Measurements from ENCODE around the gene TXNRD3. TPM values are rescaled to one million over a fixed set of nuclear protein-coding genes. Genes with fewer than 3 reads are reported as not detected.
"Not testable (repeated sequence)": the region's sequence is repeated elsewhere in the genome, so short reads cannot be mapped to it uniquely, and the experiment has no call there.

TXNRD3 gene
- total RNA-seq, 1 donor from 2014 or later: 5.0 TPM

DNA sequence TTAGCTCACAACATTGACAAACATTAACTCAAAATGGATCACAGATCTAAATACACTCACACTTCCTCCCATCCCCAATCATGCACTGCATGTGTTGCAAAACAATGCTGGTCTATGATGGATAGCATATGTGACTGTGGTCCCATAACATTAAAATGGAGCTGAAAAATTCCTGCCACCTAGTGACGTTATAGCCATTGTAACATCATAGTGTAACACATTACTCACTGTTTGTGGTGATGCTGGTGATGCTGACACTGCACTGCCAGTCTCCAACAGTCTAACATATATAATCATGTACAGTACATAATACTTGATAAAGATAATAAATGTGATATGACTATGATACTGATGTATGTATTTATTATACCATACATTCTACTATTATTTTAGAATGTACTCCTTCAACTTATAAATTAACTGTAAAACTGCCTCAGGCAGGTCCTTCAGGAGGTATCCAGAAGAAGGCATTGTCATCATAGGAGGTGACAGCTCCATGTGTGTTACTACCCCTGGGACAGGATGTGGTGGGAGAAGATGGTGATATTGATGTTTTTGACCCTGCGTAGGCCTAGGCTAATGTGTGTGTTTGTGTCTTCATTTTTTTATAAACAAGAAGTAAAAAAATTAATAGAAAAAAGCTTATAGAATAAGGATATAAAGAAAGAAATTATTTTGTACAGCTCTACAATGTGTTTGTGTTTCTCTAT, 41.3 kb downstream of the TXNRD3 start:
- ATAC-seq: no peak
- intact Hi-C loops (cut with micrococcal nuclease): no loop called here
- no peak for DNase-seq

DNA sequence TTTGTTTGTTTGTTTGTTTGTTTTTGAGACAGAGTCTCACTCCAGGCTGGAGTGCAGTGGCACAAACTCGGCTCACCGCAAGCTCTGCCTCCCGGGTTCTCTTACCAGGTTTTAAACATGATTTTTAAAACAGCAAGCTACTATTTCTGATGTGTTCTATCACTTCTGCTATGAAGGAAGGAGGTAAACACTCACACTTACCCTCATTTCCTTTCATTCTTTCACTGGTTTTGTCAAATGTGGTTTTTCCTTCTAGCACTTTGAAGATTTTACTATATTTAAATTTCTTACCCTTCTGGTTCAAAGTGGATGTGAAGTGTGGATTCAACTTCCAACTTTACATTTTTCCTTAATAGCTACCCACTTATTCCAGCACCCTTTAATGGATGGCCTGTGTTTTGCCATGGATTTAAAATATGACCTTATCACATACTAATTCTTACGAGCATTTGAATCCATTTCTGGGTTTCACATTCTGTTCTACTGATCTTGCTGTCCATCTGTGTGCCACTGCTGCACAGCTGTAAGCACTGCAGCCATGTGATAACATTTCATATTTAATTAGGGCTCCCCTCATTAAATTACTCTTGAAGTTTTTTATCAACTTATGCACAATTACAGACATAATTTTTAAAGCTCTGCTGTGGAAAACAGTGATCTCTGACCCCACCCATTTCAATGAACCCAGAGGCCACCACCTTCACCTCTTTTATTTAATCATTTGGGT, 42.3 kb downstream of the TXNRD3 start:
- no peak for DNase-seq
- ATAC-seq: no peak
- intact Hi-C loops (cut with micrococcal nuclease): no loop called here

DNA sequence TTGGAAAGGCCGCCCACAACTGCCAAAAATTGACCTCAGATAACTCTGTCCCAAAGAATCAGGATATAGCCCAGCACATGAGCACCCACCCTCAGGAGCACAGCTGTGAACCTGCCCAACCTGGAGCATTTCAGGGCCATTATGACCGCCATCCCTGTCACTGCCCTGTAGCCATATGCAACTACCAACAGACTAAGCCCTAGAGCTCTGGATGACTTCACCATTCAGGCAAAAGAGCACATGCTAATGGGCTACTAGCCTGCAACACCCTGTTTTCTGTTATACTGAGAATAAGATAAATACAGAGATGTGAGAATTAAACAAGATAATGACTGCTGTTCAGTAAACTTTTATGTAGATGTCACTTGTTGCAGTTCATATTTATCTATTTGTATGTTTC, 45.0 kb downstream of the TXNRD3 start:
- intact Hi-C loops (cut with micrococcal nuclease): no loop called here
- ATAC-seq (no peak), DNase-seq (no peak)

DNA sequence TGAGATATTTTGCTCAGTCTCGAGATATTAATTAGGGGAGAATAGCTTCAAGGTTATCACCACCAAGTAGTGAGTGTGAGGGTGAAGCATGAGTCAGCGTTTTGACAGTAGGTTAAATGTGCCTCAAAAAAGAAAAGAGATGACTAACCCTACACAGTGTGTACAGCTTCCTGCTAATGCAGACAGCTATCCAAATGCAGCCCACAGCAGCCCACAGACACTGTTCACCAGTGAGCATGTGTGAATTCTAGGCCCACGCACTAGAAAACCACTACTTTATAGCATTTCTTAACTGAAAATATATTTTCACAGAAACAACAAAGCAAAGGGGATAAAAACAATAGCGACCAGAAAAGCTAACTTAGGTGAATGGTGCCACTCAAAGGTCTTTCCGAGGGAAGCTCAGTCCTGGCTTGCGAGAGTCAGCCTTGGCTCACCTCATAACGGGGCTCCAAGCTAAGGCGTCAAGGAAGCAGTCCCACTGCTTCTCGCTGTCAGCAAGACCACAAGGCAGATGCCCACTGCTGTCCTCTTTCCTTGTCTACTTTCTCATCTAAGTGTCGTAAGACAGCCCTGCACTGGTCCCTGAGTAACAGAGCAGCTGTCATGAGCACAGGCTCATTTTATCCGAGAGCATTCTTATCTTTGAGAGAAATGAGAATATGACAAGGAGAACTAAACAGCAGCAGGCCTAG, 47.6 kb downstream of the TXNRD3 start:
- intact Hi-C loops (cut with micrococcal nuclease): no loop called here
- peak; percentile 59 for ATAC-seq

DNA sequence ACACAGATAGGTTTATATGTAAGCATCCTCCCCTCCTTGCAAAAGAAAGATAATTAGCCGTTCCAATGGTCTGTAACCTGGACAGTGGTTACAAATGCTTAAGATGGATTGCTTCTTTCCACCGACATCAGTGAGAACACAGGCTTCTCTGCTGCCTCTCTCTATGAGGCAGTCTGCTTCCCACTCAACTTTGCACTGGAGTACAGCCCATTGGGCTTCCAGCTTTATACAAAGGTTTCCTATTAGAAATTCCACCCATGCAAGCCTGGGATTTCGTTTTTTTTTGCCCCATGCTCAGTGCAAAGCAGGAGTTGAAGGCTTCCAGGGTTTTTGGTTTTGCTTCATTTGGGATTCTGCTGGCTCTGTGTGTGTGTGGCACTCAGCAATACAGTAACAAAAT, 48.9 kb downstream of the TXNRD3 start:
- DNase-seq (no peak), ATAC-seq (no peak)
- intact Hi-C loops (cut with micrococcal nuclease): no loop called here

More for the DNA sequence above, 47.6 kb downstream of the TXNRD3 start:
- no peak for DNase-seq

DNA sequence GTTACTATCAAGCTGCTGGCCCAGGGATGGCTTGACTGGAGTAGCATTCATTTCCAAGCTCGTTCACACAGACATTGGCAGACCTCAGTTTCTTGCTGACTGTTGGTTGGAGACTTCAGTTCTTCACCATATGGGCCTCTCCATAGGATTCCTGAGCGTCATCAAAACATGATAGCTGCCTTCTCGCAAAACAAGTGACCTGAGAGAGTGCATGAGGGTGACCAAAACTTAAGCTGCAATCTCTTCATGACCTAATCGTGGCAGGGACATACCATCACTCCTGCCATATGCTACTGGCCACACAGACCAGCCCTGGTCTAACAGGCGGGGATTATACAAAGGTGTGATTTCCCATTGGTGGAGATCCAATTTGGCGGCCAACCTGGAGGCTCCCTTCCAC, 50.2 kb downstream of the TXNRD3 start:
- intact Hi-C loops (cut with micrococcal nuclease): no loop called here
- no peak for ATAC-seq
- DNase-seq: no peak

DNA sequence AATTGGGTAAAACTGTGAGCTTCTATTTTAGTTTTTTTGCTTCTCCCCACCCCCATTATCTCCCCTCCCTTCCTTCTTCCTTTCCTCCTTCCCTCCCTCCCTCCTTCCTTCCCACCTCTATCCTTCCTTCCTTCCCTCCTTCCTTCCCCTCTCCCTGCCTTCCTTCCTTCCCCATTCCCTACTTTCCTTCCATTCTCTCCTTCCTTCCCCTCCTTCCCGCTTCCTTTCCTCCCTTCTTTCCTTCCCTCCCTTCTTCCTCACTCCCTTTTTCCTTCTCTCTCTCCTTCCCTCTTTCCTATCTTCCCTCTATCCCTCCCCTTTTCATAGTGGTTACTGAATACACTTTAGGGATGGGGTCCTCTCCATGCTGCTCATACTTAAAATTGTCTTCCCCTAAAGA, 55.8 kb downstream of the TXNRD3 start:
- ATAC-seq (no peak), DNase-seq (no peak)
- intact Hi-C loops (cut with micrococcal nuclease): no loop called here

DNA sequence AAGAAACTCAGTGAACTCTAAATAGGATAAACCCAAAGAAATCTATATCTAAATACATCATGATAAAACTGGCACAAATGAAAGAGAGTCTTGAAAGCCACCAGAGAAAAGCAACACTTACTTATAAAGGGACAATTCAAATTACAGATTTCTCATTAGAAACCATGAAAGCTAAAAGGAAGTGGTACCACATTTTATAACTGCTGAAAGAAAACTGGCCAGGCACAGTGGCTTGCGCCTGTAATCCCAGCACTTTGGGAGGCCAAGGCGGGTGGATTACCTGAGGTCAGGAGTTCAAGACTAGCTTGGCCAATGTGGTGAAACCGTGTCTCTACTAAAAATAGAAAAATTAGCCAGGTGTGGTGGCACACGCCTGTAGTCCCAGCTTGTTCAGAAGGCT, 59.4 kb downstream of the TXNRD3 start:
- DNase-seq; intact Hi-C loops (cut with micrococcal nuclease); ATAC-seq: not testable (repeated sequence)

DNA sequence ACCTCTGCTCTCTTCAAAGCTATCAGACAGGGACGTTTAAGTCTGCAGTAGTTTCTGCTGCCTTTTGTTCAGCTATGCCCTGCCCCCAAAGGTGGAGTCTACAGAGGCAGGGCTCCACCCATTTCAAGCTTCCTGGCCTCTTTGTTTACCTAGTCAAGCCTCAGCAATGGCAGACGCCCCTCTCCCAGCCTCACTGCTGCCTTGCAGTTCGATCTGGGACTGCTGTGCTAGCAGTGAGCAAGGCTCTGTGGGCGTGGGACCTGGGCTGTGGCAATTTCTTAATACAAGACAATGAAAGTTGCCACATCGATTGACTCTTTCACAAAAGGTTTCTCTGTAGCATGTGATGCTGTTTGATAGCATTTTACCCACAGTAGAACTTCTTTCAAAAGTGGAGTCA, 63.4 kb downstream of the TXNRD3 start:
- intact Hi-C loops (cut with micrococcal nuclease); DNase-seq; ATAC-seq: not testable (repeated sequence)

DNA sequence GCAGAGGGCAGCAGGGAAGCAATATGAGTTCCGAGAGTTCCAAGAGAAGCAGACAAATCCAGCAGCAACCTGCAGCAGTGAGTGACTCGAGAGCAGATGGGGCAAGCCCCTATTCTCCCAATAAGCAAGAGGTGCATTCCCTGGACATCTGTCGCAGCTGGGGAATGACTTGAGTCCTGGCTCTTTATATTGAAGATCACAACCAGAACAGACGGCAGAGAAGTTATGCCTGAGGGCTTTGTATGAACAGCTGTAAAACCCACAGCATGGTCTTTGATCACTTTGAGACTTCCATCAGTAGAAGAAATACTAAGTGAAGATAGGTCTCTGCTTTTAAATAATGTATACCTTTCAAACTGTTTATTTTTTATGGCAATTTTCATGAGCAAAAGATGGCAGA, 72.6 kb downstream of the TXNRD3 start:
- DNase-seq (no peak), ATAC-seq (no peak)
- intact Hi-C loops (cut with micrococcal nuclease): no loop called here

DNA sequence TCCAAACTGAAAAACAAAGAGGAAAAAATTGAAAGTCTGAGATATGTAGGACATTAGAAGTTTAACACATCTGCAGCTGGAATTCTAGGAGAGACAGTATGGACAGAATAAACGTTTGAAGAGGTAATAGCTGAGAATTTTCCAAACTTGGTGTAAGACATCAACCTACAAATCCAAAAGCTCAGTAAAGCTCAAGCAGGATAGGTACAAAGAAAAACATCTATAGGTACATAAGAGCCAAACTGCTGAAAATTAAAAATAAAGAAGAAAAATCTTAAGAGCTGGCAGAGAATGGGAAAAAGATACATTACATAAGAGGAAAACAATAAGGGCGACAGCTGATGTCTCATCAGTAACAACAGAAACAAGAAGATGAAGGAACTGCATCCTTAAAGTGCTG, 73.4 kb downstream of the TXNRD3 start:
- DNase-seq (no peak), ATAC-seq (no peak)
- intact Hi-C loops (cut with micrococcal nuclease): no loop called here

DNA sequence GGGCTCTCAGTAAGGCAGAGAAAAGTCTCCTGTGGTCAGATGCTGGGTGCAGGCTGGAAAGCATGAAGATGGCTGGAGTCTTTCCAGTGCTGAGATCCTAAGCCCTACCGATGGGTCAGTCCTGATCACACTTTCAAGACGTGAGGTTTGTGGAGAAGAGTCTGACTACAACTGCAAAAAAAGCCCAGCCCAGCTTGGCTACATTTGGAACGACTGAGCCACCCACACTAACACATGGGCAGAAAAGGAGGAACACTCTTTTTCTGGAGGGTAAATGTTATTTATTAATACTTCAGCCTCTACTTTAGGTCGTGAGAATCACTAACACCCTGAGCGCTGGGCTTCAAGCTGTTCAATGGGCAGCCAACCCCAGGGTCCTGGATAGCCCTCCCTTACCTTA, 74.2 kb downstream of the TXNRD3 start:
- intact Hi-C loops (cut with micrococcal nuclease): no loop called here
- DNase-seq (no peak), ATAC-seq (no peak)

DNA sequence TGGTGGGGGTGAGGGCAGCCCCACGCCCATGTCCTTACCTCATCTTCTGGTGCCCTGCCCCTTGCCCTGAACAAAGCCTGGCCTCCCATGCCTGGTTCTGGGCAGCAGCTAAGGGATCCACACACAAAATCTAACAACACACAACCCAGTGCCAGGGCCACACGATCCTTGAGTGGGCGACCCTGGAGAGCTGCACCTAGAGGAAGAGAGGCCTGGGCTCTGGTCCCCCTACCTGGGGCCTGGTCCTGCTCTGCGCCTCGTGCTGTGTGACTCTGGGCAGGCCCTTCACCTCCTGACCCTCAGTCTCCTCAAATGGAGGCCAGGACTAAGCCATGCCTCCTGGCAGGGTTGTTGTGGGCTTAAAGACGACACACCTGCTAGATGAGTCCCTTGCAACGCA, 76.2 kb downstream of the TXNRD3 start:
- ATAC-seq (no peak), DNase-seq (no peak)
- intact Hi-C loops (cut with micrococcal nuclease): no loop called here

DNA sequence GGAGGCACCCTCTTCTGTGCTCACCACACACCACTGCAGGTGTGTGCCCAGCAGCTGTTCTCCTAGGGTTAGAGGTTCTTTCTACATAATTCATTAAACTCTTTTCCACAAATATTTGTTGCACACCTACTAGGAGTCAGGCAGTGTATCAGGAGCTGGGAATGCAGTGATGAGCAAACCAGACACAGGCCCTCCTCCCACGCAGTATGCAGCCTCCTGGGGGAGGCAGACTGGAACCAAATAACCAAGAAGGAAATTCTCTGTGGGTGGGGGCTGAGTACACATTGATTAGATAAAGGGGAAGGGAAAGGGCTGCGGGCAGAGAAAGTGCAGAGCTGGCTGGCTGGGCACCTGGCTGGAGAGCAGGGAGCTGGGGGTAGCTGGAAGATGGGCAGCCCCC, 77.7 kb downstream of the TXNRD3 start:
- intact Hi-C loops (cut with micrococcal nuclease): no loop called here
- ATAC-seq: no peak
- DNase-seq: no peak

DNA sequence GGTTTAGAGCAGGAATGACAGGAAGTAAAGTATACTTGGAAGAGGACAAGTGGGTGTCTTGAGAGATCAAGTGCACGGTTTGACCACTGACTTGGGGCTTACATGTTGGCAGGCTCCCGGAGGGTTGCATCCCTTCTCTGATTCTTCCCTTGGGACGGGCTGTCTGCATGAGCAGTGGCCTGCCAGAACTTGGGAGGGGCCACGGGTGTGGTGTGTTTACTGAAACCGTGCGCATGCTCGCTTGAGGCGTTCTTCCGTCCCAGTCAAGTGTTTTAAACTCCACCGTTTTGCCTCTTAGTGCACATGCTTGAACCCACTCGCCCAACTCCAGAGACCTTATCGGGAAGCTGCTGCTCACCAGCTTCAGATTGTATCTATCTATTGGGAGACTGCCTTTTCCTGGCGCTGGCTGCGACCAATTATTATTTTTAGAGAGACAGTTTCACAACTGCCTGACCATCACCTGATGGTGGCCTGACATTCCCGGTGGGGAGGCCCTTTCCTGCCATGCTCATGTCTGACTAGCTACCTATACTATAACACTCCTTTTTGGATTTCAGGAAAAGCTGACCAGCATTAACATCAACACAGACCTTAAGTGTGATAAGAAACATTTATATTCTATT, 81.3 kb downstream of the TXNRD3 start:
- peak; percentile 40 for ATAC-seq
- intact Hi-C loops (cut with micrococcal nuclease): no loop called here
- no peak for DNase-seq

DNA sequence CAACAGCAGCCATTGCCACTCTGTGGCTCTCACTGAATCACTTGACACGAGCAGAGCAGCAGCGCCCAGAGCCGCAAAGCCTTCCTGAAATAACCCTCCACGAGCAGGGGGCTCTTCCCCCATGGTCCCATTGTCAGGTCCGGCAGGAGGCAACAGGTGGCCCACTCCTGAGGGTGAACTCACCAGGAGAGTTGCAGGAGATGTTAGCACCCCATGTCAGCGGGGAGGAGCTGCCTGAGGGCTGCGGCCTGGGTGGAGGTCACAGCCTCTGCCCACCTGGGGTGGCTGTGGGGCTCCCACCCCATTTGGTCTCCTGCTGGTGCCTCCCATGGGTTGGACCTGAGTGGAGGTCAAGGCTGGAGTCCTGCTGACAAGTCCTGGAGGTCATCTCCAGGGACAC, 83.8 kb downstream of the TXNRD3 start:
- ATAC-seq (no peak), DNase-seq (no peak)
- intact Hi-C loops (cut with micrococcal nuclease): no loop called here

DNA sequence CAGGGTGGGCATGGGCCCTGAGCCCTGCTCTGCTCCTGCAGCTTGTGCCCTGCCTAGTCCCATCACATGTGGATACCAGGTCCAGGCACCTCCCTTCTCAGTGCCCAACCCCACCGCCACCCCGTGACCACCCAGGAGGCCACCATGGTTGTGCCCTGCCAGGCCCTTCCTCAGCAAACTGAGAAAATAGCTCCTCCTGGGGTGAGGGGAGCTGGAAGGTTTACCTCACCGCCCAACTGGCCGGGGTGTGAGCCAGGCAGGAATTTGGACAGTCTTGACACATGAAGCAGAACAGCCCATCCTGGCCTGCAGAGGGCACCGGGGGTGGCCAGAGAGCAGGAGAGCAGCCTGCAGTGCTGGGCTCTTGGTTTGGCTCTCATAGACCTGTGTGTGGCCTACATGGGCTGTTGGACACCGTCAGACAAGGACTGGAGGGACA, 84.8 kb downstream of the TXNRD3 start:
- ATAC-seq (no peak), DNase-seq (no peak)
- intact Hi-C loops (cut with micrococcal nuclease): no loop called here

DNA sequence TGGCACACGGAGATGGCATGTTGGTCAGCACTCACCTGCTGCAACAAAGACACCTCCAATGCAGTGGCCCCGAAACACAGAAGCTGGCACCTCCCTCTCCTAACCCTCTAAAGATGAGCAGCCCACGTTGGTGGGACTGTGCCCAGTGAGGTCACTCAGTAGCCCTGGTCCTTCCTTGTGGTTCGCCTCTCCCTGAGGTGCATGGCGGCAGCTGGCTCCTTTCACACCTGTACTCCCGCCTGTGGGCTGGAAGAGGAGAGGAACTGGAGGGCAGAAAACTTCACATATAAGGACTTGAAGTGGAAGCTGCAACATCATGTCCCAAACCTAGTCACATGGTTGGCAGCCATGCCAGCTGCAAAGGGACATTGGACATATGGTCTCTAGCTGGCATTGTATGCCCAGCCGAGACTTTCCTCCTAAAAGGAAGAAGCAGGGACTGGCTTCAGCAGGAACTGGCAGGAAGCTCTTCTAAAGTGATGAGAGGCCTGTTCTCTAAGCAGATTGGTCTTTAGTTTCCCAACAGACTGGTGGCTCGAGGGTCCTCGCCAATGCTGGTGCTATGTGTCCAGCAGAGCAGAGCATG, 85.4 kb downstream of the TXNRD3 start:
- intact Hi-C loops (cut with micrococcal nuclease): no loop called here
- ATAC-seq: no peak
- no peak for DNase-seq

DNA sequence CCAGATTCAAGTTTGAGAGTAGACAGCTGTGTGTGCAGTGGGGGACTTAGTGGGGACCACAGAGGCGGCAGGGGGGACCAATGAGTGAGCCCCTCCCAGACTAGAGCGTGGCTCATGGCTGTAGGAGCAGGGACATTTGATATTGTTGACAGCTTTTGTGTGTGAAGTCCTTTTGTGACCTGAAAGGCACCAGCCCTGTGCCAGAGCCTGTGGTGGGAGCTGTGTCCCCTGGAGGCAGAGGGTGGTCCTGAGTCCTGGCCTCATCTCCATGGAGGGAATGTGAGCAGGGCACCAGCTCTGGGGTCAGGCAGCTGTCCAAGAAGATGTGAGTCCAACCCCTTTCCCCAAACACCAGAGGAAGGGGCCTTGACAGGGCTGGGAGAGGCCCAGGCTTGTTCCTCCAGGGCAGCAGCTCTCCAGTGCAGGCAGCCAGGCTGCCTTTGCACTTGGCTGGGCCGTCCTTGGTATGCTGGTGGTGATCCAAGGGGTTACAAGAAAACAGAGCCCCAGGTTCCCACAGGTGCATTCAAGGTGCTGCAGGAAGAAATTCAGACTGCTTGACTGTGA, 86.1 kb downstream of the TXNRD3 start:
- DNase-seq: no peak
- ATAC-seq: no peak
- intact Hi-C loops (cut with micrococcal nuclease): no loop called here

All from left ventricle myocardium superior (tissue), 1 donor.